DOHH2 (cell line): ENCODE results near the gene FKBP15.

Experiments
- H3F3A ChIP-seq: fragments of 200-600 bp; sonication (generic), shearing (Covaris generic); 2 replicates; pipeline ENCODE4 v1.6.0; 2016; ENCODE audit warnings: antibody characterized with exemption, mild to moderate bottlenecking; ENCODE audit not compliant: control insufficient read depth, insufficient read depth
- H3K27ac ChIP-seq: fragments of 200-600 bp; sonication (generic); 2 replicates; pipeline ENCODE4 v1.5.1; 2014; ENCODE audit warnings: low read depth, mild to moderate bottlenecking, low read length, moderate library complexity
- H3K27me3 ChIP-seq: fragments of 200-600 bp; sonication (generic); 2 replicates; pipeline ENCODE4 v1.6.1; 2014; ENCODE audit warnings: mild to moderate bottlenecking, low read length, mixed read lengths; ENCODE audit not compliant: control insufficient read depth
- H3K36me3 ChIP-seq: fragments of 200-600 bp; sonication (generic); 2 replicates; pipeline ENCODE4 v1.6.1; 2014; ENCODE audit warnings: mild to moderate bottlenecking, low read length, moderate library complexity, mixed read lengths; ENCODE audit not compliant: control insufficient read depth
- H3K4me1 ChIP-seq: fragments of 200-600 bp; sonication (generic); 2 replicates; pipeline ENCODE4 v1.6.1; 2014; ENCODE audit warnings: mild to moderate bottlenecking, low read length, mixed read lengths; ENCODE audit not compliant: control insufficient read depth
- H3K4me2 ChIP-seq: fragments of 200-600 bp; sonication (generic); 2 replicates; pipeline ENCODE4 v1.6.0; 2014; ENCODE audit warnings: mild to moderate bottlenecking, low read length, moderate library complexity
- H3K4me3 ChIP-seq: fragments of 200-600 bp; sonication (generic); 2 replicates; pipeline ENCODE4 v1.5.1; 2014; ENCODE audit warnings: mild to moderate bottlenecking, low read length, mixed read lengths
- H3K79me2 ChIP-seq: fragments of 200-600 bp; sonication (generic); 2 replicates; pipeline ENCODE4 v1.6.1; 2014; ENCODE audit warnings: mild to moderate bottlenecking, low read length, mixed read lengths; ENCODE audit not compliant: control insufficient read depth
- H3K9me2 ChIP-seq: fragments of 200-600 bp; sonication (generic); replicated peaks from 2 replicates; pipeline ENCODE4 v1.6.1; 2014; ENCODE audit warnings: mild to moderate bottlenecking, low read length, mixed read lengths; ENCODE audit not compliant: control insufficient read depth
- H3K9me3 ChIP-seq: fragments of 200-600 bp; sonication (generic); 2 replicates; pipeline ENCODE4 v1.6.1; 2014; ENCODE audit warnings: antibody characterized with exemption, low read length, mixed read lengths; ENCODE audit not compliant: control insufficient read depth, insufficient read depth
- H4K20me1 ChIP-seq: fragments of 200-600 bp; sonication (generic); 2 replicates; pipeline ENCODE4 v1.6.0; 2014; ENCODE audit warnings: low read depth, mild to moderate bottlenecking, antibody characterized with exemption, low read length, moderate library complexity; ENCODE audit not compliant: control insufficient read depth, insufficient read depth
- EZH2phosphoT487 ChIP-seq: fragments of 200-600 bp; sonication (generic); IDR thresholded peaks from 2 replicates; pipeline ENCODE4 v1.6.1; 2017; ENCODE audit warnings: borderline replicate concordance, mild to moderate bottlenecking, antibody characterized with exemption, low read length, moderate library complexity, mixed read lengths
- TF ChIP-seq, protein P1 (sequence below): fragments of 200-600 bp; sonication (generic); IDR thresholded peaks from one replicate; pipeline ENCODE4 v1.5.1; 2014; ENCODE audit warnings: antibody characterized with exemption, mild to moderate bottlenecking, low read depth, low read length; ENCODE audit not compliant: poor library complexity, severe bottlenecking

FKBP15 gene

GRCh38 chr9:113258282-113258681 lies 37.2 kb upstream of the FKBP15 start:
- TF ChIP-seq, protein P1, sequence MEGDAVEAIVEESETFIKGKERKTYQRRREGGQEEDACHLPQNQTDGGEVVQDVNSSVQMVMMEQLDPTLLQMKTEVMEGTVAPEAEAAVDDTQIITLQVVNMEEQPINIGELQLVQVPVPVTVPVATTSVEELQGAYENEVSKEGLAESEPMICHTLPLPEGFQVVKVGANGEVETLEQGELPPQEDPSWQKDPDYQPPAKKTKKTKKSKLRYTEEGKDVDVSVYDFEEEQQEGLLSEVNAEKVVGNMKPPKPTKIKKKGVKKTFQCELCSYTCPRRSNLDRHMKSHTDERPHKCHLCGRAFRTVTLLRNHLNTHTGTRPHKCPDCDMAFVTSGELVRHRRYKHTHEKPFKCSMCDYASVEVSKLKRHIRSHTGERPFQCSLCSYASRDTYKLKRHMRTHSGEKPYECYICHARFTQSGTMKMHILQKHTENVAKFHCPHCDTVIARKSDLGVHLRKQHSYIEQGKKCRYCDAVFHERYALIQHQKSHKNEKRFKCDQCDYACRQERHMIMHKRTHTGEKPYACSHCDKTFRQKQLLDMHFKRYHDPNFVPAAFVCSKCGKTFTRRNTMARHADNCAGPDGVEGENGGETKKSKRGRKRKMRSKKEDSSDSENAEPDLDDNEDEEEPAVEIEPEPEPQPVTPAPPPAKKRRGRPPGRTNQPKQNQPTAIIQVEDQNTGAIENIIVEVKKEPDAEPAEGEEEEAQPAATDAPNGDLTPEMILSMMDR, result no peak
- TF ChIP-seq EZH2phosphoT487, result no peak
- Histone ChIP-seq H3K9me2 (no peaks in the 10 kb centered on the region), H3K36me3 (peaks cover 40% of the 10 kb centered on the region), H3K27ac (no peak overlapping the region), H3K79me2 (0 out of 2 replicates have a peak, but pooled peaks cover 3% of the 10 kb centered on the region), H3K4me3 (no peak overlapping the region), H3K4me2 (no peak overlapping the region), H3K9me3 (no peaks in the 10 kb centered on the region), H3K4me1 (no peaks in the 10 kb centered on the region), H3K27me3 (no peaks in the 10 kb centered on the region), H3F3A (no peaks in the 10 kb centered on the region), H4K20me1 (no peaks in the 10 kb centered on the region)

DNA sequence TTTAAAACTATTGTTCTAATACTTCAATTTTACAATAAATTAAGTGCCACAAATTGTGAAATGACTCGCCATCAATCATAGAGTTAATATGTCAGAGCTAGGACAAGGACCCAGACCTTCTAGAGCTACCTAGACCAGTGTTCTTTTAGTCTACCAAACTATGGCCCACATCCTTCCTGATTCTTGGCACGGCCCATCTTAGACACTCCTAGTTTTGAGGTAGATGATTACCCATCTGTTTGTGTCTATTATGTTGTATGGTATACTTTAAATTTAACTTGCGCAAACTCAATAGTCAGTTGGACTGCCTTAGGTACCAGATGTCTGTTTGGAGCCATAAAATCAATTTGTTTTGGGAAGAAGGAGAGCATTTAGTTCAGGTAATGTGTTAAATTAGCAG lies 36.8 kb upstream of the FKBP15 start:
- Histone ChIP-seq H3K9me3 (no peaks in the 10 kb centered on the region), H3K27ac (no peak overlapping the region), H3K27me3 (no peaks in the 10 kb centered on the region), H3K4me2 (no peak overlapping the region), H3K79me2 (0 out of 2 replicates have a peak, but pooled peaks cover 3% of the 10 kb centered on the region), H3K36me3 (peaks cover 40% of the 10 kb centered on the region), H4K20me1 (no peaks in the 10 kb centered on the region), H3F3A (no peaks in the 10 kb centered on the region), H3K4me1 (no peaks in the 10 kb centered on the region), H3K4me3 (no peak overlapping the region), H3K9me2 (no peaks in the 10 kb centered on the region)
- TF ChIP-seq, protein P1, result no peak
- TF ChIP-seq EZH2phosphoT487, result no peak

GRCh38 chr9:113255438-113255837 lies 34.4 kb upstream of the FKBP15 start:
- no peak for TF ChIP-seq EZH2phosphoT487
- TF ChIP-seq, protein P1, result no peak
- no peaks in the 10 kb centered on the region for H3K4me1 ChIP-seq
- H3K27ac ChIP-seq, result no peak overlapping the region
- H3K79me2 ChIP-seq, result 0 out of 2 replicates have a peak, but pooled peaks cover 3% of the 10 kb centered on the region
- peaks cover 28% of the 10 kb centered on the region for H3K36me3 ChIP-seq
- no peak overlapping the region for H3K4me3 ChIP-seq
- H4K20me1 ChIP-seq, result no peaks in the 10 kb centered on the region
- H3K4me2 ChIP-seq, result no peak overlapping the region
- H3K9me3 ChIP-seq, result no peaks in the 10 kb centered on the region
- H3K27me3 ChIP-seq, result no peaks in the 10 kb centered on the region
- no peaks in the 10 kb centered on the region for H3F3A ChIP-seq
- no peaks in the 10 kb centered on the region for H3K9me2 ChIP-seq
